Endothelial cell of umbilical vein (primary cell): ENCODE results near the gene PRDM11. TPM values are rescaled to one million over a fixed set of nuclear protein-coding genes. Genes with fewer than 3 reads are reported as not detected.

Experiments used
- BruUV-seq: library from RNA; stranded (reverse); fragments of 400-500 nt; replicated peaks from 2 replicates; lab custom pipeline; 2021; lab: Mats Ljungman, UMichigan
- CTCF ChIA-PET: fragments of 300-600, 350-600 bp; sonication (Branson Sonifier 250); formaldehyde crosslinking; loops from one replicate; lab custom pipeline; 2021; ENCODE audit warnings: antibody characterized with exemption, inconsistent platforms; lab: Charles Lee
- POLR2A ChIA-PET: fragments of 300-600, 350-600 bp; sonication (Branson Sonifier 250); formaldehyde crosslinking; loops from one replicate; lab custom pipeline; 2021; ENCODE audit warnings: antibody characterized with exemption, inconsistent platforms; lab: Charles Lee
- DNase-seq: peaks from one replicate; pipeline ENCODE4 v3.0.0-alpha.2; 2011; ENCODE audit warnings: low read depth, low spot score
- FAIRE-seq: peaks from 2 replicates; lab custom pipeline; 2011; peaks lifted over from hg19 to GRCh38; lab: Jason Lieb, UNC
- H2AFZ ChIP-seq: 2 replicates; pipeline ENCODE4 v1.6.0; 2012; ENCODE audit warnings: low read depth, low read length, control low read depth, inconsistent platforms
- H3K27ac ChIP-seq: 2 replicates; pipeline ENCODE4 v1.5.1; 2011; ENCODE audit warnings: low read depth, mild to moderate bottlenecking, control low read depth, low read length, moderate library complexity; ENCODE audit not compliant: insufficient read depth
- H3K27me3 ChIP-seq, 2 experiments: 2 replicates each; pipeline versions ENCODE4 v1.6.0 to v1.6.1; 2011; ENCODE audit warnings: low read length in 2 of 2, mixed read lengths in 1 of 2; ENCODE audit not compliant: control insufficient read depth in 2 of 2, insufficient read depth in 2 of 2
- H3K36me3 ChIP-seq, 2 experiments: 2 replicates in 1 of 2; 3 replicates in 1 of 2; pipeline ENCODE4 v1.5.1; 2011; ENCODE audit warnings: low read length in 2 of 2, mild to moderate bottlenecking in 1 of 2, moderate library complexity in 1 of 2; ENCODE audit not compliant: control insufficient read depth in 2 of 2, insufficient read depth in 2 of 2; ENCODE audit errors: extremely low read depth in 1 of 2
- H3K4me1 ChIP-seq: 3 replicates; pipeline ENCODE4 v1.5.1; 2011; ENCODE audit warnings: mild to moderate bottlenecking, low read length; ENCODE audit not compliant: control insufficient read depth, insufficient read depth; ENCODE audit errors: extremely low read depth
- H3K4me2 ChIP-seq: 2 replicates; pipeline ENCODE4 v1.6.1; 2011; ENCODE audit warnings: low read length, control low read depth, mixed read lengths; ENCODE audit not compliant: insufficient read depth
- H3K4me3 ChIP-seq, 3 experiments: fragments of 200-600 bp in 1 of 3; sonication (generic), shearing (Covaris generic) in 1 of 3; replicated peaks in 1 of 3; 2 replicates each; pipeline ENCODE4 v1.5.1; 2011 to 2016; ENCODE audit warnings: control low read depth in 3 of 3, low read length in 3 of 3, mild to moderate bottlenecking in 2 of 3, inconsistent platforms in 1 of 3, low read depth in 1 of 3, moderate library complexity in 1 of 3; ENCODE audit not compliant: insufficient read depth in 1 of 3
- H3K79me2 ChIP-seq: 2 replicates; pipeline ENCODE4 v1.6.0; 2012; ENCODE audit warnings: low read length, inconsistent platforms; ENCODE audit not compliant: control insufficient read depth, insufficient read depth
- H3K9ac ChIP-seq: replicated peaks from 2 replicates; pipeline ENCODE3; 2011; ENCODE audit warnings: low read length, control low read depth; ENCODE audit not compliant: insufficient read depth; ENCODE audit errors: extremely low read depth
- H3K9me1 ChIP-seq: replicated peaks from 3 replicates; pipeline ENCODE4 v1.6.0; 2011; ENCODE audit warnings: mild to moderate bottlenecking, low read length; ENCODE audit not compliant: control insufficient read depth, insufficient read depth; ENCODE audit errors: extremely low read depth
- H3K9me3 ChIP-seq: replicated peaks from 2 replicates; pipeline ENCODE4 v1.5.1; 2012; ENCODE audit warnings: low read length, inconsistent platforms; ENCODE audit not compliant: control insufficient read depth, insufficient read depth
- H4K20me1 ChIP-seq: replicated peaks from 2 replicates; pipeline ENCODE3; 2011; ENCODE audit warnings: mild to moderate bottlenecking, low read length; ENCODE audit not compliant: control insufficient read depth, insufficient read depth; ENCODE audit errors: extremely low read depth
- EZH2 ChIP-seq: IDR thresholded peaks from 2 replicates; pipeline ENCODE4 v1.6.1; 2012; ENCODE audit warnings: borderline replicate concordance, low read depth, mild to moderate bottlenecking, moderate library complexity, low read length, inconsistent platforms; ENCODE audit not compliant: severe bottlenecking
- FOS ChIP-seq: IDR thresholded peaks from 2 replicates; pipeline ENCODE4 v1.6.1; 2011; ENCODE audit warnings: mild to moderate bottlenecking, low read length, moderate library complexity, borderline replicate concordance; ENCODE audit not compliant: insufficient read depth
- GATA2 ChIP-seq: IDR thresholded peaks from 2 replicates; pipeline ENCODE4 v1.7.0; 2011; ENCODE audit warnings: low read depth, mild to moderate bottlenecking, moderate library complexity, mixed read lengths, low read length; ENCODE audit not compliant: insufficient read length, insufficient read depth
- JUN ChIP-seq: IDR thresholded peaks from 2 replicates; pipeline ENCODE4 v1.6.1; 2011; ENCODE audit warnings: borderline replicate concordance, low read depth; ENCODE audit not compliant: insufficient read length, insufficient read depth
- MYC ChIP-seq: IDR thresholded peaks from one replicate; pipeline ENCODE4 v1.6.1; 2011; ENCODE audit warnings: mild to moderate bottlenecking, low read depth, low read length
- POLR2A ChIP-seq: IDR thresholded peaks from 2 replicates; pipeline ENCODE4 v1.6.1; 2012; ENCODE audit warnings: low read depth, mild to moderate bottlenecking, control low read depth, low read length
- POLR2AphosphoS5 ChIP-seq: IDR thresholded peaks from 2 replicates; pipeline ENCODE4 v1.6.1; 2012; ENCODE audit warnings: low read depth, mild to moderate bottlenecking, control low read depth, low read length, moderate library complexity; ENCODE audit not compliant: insufficient read depth
- dilution Hi-C: fragments of 300-500 bp; cut with MboI; formaldehyde crosslinking; loops from one replicate; pipeline ENCODE4 v1.15.0; 2019; ENCODE audit warnings: low sequenced_read_pairs; ENCODE audit not compliant: extremely low pct_ligation_motif_present
- intact Hi-C: fragments of 100-400 bp; cut with micrococcal nuclease; formaldehyde crosslinking; loops from one replicate; pipeline ENCODE4 v1.10.0; 2022
- polyA plus RNA-seq, 4 experiments: library from polyadenylated mRNA; depleted of rRNA in 3 of 4; stranded (reverse) in 3 of 4; unstranded in 1 of 4; fragments of >200 nt; gene quantifications; 2 replicates each; pipeline versions ENCODE4 v1.2.1 to v1.2.3, GENCODE V29; 2011 to 2012; ENCODE audit warnings: missing spikeins in 1 of 4
- total RNA-seq: library from RNA; stranded (reverse); gene quantifications from 2 replicates; pipeline ENCODE4 v1.2.3, GENCODE V29; 2021
- TF ChIP-seq, protein P1 (sequence below), 2 donors: IDR thresholded peaks; 1 replicate in 1 of 2; 2 replicates in 1 of 2; pipeline ENCODE4 v1.5.1; 2011; ENCODE audit warnings: low read length in 2 of 2, mild to moderate bottlenecking in 2 of 2, moderate library complexity in 2 of 2, control low read depth in 1 of 2, inconsistent platforms in 1 of 2, low read depth in 1 of 2; ENCODE audit not compliant: insufficient read depth in 1 of 2; ENCODE audit errors: extremely low read depth in 1 of 2

Gene PRDM11
- total and polyA plus RNA-seq, 2 donors (not counting 3 experiments of a cell fraction or from before 2014, with no cell fraction given) = 6.9 to 14.1 TPM

DNA sequence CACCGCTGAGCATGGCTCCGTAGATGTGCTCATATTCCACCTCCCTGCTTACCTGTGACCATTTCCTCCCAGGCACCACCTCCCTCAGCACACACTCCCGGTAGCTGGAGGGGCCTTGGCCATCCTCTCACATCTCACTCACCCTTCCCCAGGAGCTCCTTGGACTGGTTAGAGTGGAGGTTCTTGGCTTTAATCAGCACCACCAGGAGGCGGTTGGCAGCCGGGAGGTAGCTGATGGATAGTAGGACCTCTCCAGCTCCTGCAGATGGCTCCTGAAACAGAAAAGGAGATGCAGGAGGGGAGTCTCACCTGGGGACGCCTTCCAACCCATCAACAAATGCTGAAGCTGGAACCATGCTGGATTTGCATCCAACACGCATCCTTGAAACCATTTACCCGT, 99.8 kb downstream of the PRDM11 start:
- POLR2A ChIA-PET = no interaction called here
- intact Hi-C loops = no loop called here
- CTCF ChIA-PET = interaction anchor here (1.2 to 5.2 kb wide), 2 partner anchors 13 to 18 kb away, joined by 3 to 33 read pairs; no protein-coding TSS in a partner anchor

More for the DNA sequence above, 99.8 kb downstream of the PRDM11 start:
- Histone ChIP-seq H3K4me3 (no peak overlapping the region), H3K79me2 (no peaks in the 10 kb centered on the region), H3K9me3 (no peaks in the 10 kb centered on the region), H4K20me1 (no peaks in the 10 kb centered on the region), H2AFZ (no peak overlapping the region), H3K9me1 (no peaks in the 10 kb centered on the region), H3K4me2 (no peak overlapping the region), H3K36me3 (no peaks in the 10 kb centered on the region), H3K9ac (no peak overlapping the region), H3K27ac (no peak overlapping the region), H3K27me3 (peaks cover 4 to 6% of the 10 kb centered on the region in 2 experiments), H3K4me1 (no peaks in the 10 kb centered on the region)
- BruUV-seq = no TSS peak
- dilution Hi-C loops = no loop called here
- DNase-seq (no peak), FAIRE-seq (no peak)
- TF ChIP-seq FOS = no peak
- no peak for TF ChIP-seq MYC
- no peak for TF ChIP-seq EZH2
- TF ChIP-seq JUN = no peak
- TF ChIP-seq GATA2 = no peak
- no peak for TF ChIP-seq POLR2A
- TF ChIP-seq, protein P1, sequence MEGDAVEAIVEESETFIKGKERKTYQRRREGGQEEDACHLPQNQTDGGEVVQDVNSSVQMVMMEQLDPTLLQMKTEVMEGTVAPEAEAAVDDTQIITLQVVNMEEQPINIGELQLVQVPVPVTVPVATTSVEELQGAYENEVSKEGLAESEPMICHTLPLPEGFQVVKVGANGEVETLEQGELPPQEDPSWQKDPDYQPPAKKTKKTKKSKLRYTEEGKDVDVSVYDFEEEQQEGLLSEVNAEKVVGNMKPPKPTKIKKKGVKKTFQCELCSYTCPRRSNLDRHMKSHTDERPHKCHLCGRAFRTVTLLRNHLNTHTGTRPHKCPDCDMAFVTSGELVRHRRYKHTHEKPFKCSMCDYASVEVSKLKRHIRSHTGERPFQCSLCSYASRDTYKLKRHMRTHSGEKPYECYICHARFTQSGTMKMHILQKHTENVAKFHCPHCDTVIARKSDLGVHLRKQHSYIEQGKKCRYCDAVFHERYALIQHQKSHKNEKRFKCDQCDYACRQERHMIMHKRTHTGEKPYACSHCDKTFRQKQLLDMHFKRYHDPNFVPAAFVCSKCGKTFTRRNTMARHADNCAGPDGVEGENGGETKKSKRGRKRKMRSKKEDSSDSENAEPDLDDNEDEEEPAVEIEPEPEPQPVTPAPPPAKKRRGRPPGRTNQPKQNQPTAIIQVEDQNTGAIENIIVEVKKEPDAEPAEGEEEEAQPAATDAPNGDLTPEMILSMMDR (IDR thresholded peaks at IDR 0.05; ENCODE audit: extremely low read depth in 1 of 2, insufficient read depth in 1 of 2, low read depth in 1 of 2, low read length in 2 of 2) = no peak
- no peak for TF ChIP-seq POLR2AphosphoS5
